Duodenal mucosa (tissue), 2 donors: Measurements from ENCODE around the gene GPD1L.

ENCODE experiments used
- H3K27ac ChIP-seq: one replicate; pipeline ENCODE4 v1.7.0; 2013; ENCODE audit warnings: low read depth, low read length
- H3K27me3 ChIP-seq, 2 donors: one replicate each; pipeline ENCODE4 v1.7.0; 2013; ENCODE audit warnings: low read length in 2 of 2, control low read depth in 1 of 2; ENCODE audit not compliant: insufficient read depth in 2 of 2, control insufficient read depth in 1 of 2
- H3K36me3 ChIP-seq, 2 donors: one replicate each; pipeline ENCODE4 v1.7.0; 2013; ENCODE audit warnings: low read length in 2 of 2, control low read depth in 1 of 2; ENCODE audit not compliant: insufficient read depth in 2 of 2, control insufficient read depth in 1 of 2
- H3K4me1 ChIP-seq, 2 donors: one replicate each; pipeline ENCODE4 v1.7.0; 2013; ENCODE audit warnings: low read length in 2 of 2, control low read depth in 1 of 2; ENCODE audit not compliant: insufficient read depth in 2 of 2, control insufficient read depth in 1 of 2
- H3K4me3 ChIP-seq, 2 donors: one replicate each; pipeline ENCODE4 v1.7.0; 2013; ENCODE audit warnings: low read length in 2 of 2, low read depth in 1 of 2
- H3K9ac ChIP-seq, 2 donors: one replicate each; pipeline ENCODE4 v1.7.0; 2013; ENCODE audit warnings: low read length in 2 of 2, low read depth in 1 of 2
- H3K9me3 ChIP-seq, 2 donors: one replicate each; pipeline ENCODE4 v1.7.0; 2013; ENCODE audit warnings: low read length in 2 of 2, control low read depth in 1 of 2; ENCODE audit not compliant: control insufficient read depth in 1 of 2

Gene GPD1L

GRCh38 chr3:32147933-32148332, 41.5 kb downstream of the GPD1L start:
- Histone ChIP-seq H3K27ac (no peak overlapping the region), H3K36me3 (peaks cover 25 to 53% of the 10 kb centered on the region in 2 donors), H3K9ac (no peak overlapping the region)

GRCh38 chr3:32148351-32148750, 41.9 kb downstream of the GPD1L start:
- H3K4me3 ChIP-seq: no peak overlapping the region
- H3K4me1 ChIP-seq: peaks cover 0 to 3% of the 10 kb centered on the region in 2 donors
- H3K27ac ChIP-seq: no peak overlapping the region
- H3K9ac ChIP-seq: no peak overlapping the region
- peaks cover 25 to 52% of the 10 kb centered on the region in 2 donors for H3K36me3 ChIP-seq
- H3K9me3 ChIP-seq: no peaks in the 10 kb centered on the region
- no peaks in the 10 kb centered on the region for H3K27me3 ChIP-seq

More at GRCh38 chr3:32147933-32148332, 41.5 kb downstream of the GPD1L start:
- H3K27me3 ChIP-seq: no peaks in the 10 kb centered on the region
- H3K4me1 ChIP-seq: peaks cover 0 to 3% of the 10 kb centered on the region in 2 donors
- H3K4me3 ChIP-seq: no peak overlapping the region
- H3K9me3 ChIP-seq: no peaks in the 10 kb centered on the region

- Histone ChIP-seq H3K9ac (no peak overlapping the region), H3K9me3 (no peaks in the 10 kb centered on the region), H3K27ac (no peak overlapping the region), H3K4me1 (no peaks in the 10 kb centered on the region), H3K4me3 (no peak overlapping the region), H3K27me3 (no peaks in the 10 kb centered on the region), H3K36me3 (peaks cover 10 to 70% of the 10 kb centered on the region in 2 donors)
These were observed 47.2 kb downstream of the GPD1L start for GRCh38 chr3:32153414-32154204.

DNA sequence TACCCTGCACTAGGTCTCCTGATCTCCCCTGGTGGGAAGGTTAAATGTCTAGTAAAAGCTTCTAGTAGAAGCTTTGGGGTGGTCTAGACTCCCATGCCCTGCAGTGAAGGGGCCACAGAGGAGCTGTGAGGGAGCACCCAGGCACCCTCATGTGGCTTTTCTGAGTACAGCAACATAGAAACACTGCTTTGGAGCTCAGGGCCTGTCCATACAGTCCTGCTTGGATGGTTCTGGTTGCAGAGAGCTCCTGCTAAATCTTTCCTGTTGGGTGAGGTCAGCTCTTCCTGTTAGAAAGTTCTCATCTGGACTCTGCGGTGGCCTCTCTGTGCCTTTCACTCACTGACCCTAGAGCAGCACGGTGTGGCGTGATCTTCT, 47.8 kb downstream of the GPD1L start:
- Histone ChIP-seq H3K27me3 (no peaks in the 10 kb centered on the region), H3K9ac (no peak overlapping the region), H3K36me3 (peaks cover 8 to 71% of the 10 kb centered on the region in 2 donors), H3K27ac (no peak overlapping the region), H3K4me1 (no peaks in the 10 kb centered on the region), H3K4me3 (no peak overlapping the region), H3K9me3 (no peaks in the 10 kb centered on the region)

DNA sequence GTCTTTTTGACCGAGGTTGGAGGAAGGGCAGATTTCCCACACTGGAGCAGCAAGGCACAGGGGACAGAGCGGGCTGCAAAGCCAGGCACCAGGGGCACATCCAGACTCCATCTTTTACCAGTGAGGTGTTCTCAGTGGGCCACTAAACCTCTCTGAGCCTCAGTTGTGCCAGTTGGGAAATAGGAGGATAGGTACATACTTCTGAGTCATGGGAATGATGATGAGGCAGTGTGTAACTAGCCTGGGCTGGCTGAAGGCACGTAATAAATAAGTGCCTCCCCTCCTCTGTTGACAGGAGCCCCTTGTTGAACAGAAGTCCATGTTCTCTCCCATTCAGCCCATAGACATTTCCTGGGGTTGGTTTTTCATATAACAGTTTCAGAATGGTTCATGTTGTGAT, 48.7 kb downstream of the GPD1L start:
- H3K27me3 ChIP-seq: no peaks in the 10 kb centered on the region
- H3K9ac ChIP-seq: no peak overlapping the region
- peaks cover 11 to 71% of the 10 kb centered on the region in 2 donors for H3K36me3 ChIP-seq
- H3K4me3 ChIP-seq: no peak overlapping the region
- no peaks in the 10 kb centered on the region for H3K4me1 ChIP-seq
- no peak overlapping the region for H3K27ac ChIP-seq
- no peaks in the 10 kb centered on the region for H3K9me3 ChIP-seq

DNA sequence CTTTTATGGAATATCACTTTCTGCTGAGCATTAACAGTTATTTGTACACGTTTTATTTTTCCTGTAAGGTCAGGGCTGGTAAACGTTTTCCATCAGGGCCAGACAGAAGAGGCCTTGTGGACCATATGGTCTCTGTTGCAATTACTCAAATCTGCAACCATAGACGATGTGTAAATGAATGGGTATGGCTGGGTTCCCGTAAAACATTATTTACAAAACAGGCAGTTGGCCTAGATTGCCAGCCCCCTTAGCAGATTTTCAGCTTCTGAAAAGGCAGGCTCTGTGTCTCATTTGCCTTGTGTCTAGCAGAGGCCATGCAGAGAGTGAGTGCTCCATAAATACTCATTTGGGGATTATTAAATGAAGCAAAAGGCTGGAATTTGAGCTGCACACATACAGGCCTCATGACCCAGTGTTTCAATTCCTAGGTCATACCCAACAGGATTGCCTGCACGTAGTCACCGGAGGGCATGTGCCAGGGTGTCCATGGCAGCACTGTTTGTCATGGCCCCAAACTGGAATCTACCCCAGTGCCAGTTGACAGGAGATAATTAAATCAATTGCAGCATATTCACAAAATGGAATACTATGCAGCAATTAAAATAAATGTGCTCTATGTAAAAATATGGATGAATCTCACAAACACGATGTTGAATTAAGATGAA, 51.3 kb downstream of the GPD1L start:
- no peak overlapping the region for H3K27ac ChIP-seq
- H3K4me1 ChIP-seq: no peaks in the 10 kb centered on the region
- peaks cover 11 to 67% of the 10 kb centered on the region in 2 donors for H3K36me3 ChIP-seq
- no peaks in the 10 kb centered on the region for H3K9me3 ChIP-seq
- H3K27me3 ChIP-seq: no peaks in the 10 kb centered on the region
- no peak overlapping the region for H3K4me3 ChIP-seq
- H3K9ac ChIP-seq: no peak overlapping the region

GRCh38 chr3:32160706-32161214, 54.3 kb downstream of the GPD1L start:
- Histone ChIP-seq H3K27me3 (no peaks in the 10 kb centered on the region), H3K27ac (no peak overlapping the region), H3K4me1 (peaks cover 0 to 4% of the 10 kb centered on the region in 2 donors), H3K9me3 (no peaks in the 10 kb centered on the region), H3K9ac (no peak overlapping the region), H3K4me3 (no peak overlapping the region), H3K36me3 (peaks cover 9 to 59% of the 10 kb centered on the region in 2 donors)

DNA sequence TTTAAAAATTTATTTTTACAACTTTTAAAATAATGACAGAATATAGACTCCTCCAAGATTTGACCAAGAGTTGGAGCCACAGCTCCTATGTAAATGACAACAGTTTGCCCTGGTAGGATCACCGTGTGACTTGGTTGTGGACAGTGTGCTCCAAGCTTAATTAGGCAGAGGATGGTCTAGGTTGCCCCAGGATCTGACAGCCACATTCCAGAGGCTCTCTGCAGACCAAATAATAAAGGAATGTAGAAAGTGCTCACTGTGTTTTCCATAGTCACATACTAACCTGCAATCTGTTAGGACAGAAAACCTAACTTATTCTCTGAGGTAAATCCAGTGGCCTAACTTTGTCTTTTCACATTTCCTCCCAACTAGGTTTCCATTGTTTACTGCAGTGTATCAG, 59.0 kb downstream of the GPD1L start:
- Histone ChIP-seq H3K36me3 (peaks cover 9 to 61% of the 10 kb centered on the region in 2 donors), H3K4me1 (peaks cover 4 to 14% of the 10 kb centered on the region in 2 donors), H3K27me3 (no peaks in the 10 kb centered on the region), H3K9me3 (no peaks in the 10 kb centered on the region), H3K4me3 (no peak overlapping the region), H3K27ac (no peak overlapping the region), H3K9ac (no peak overlapping the region)

GRCh38 chr3:32166654-32167053, 60.2 kb downstream of the GPD1L start:
- Histone ChIP-seq H3K9ac (no peak overlapping the region), H3K4me3 (no peak overlapping the region), H3K9me3 (peaks cover 0 to 2% of the 10 kb centered on the region in 2 donors), H3K27ac (no peak overlapping the region), H3K4me1 (peaks cover 4 to 14% of the 10 kb centered on the region in 2 donors), H3K27me3 (no peaks in the 10 kb centered on the region), H3K36me3 (peaks cover 3 to 50% of the 10 kb centered on the region in 2 donors)

GRCh38 chr3:32172420-32172819, 66.0 kb downstream of the GPD1L start:
- Histone ChIP-seq H3K4me3 (no peak overlapping the region), H3K9me3 (peaks cover 0 to 5% of the 10 kb centered on the region in 2 donors), H3K27ac (no peak overlapping the region), H3K36me3 (peaks cover 0 to 16% of the 10 kb centered on the region in 2 donors), H3K9ac (no peak overlapping the region), H3K27me3 (no peaks in the 10 kb centered on the region), H3K4me1 (peaks cover 0 to 1% of the 10 kb centered on the region in 2 donors)
